Activated CD4-positive, alpha-beta T cell treated with anti-CD3 and anti-CD28 coated beads, Interleukin-10, Interleukin-2, amounts not matched to agents 100 ng/mL and 50 ng/mL, durations not matched to agents 16 hours and 8 hours (primary cell): ENCODE data around the gene USP2.

Experiments
- DNase-seq: peaks from one replicate; pipeline ENCODE4 v3.0.0-alpha.2; 2020

USP2 gene

GRCh38 chr11:119381181-119381988 is at the start of gene USP2:
Gene USP2 (minus strand): TSS chr11:119381690. CDS start chr11:119373480, 8,210 bp downstream.
- DNase-seq = peak; percentile 96

GRCh38 chr11:119427279-119427678 is 45.8 kb upstream of the USP2 start:
- no peak for DNase-seq

GRCh38 chr11:119426142-119426541 is 44.7 kb upstream of the USP2 start:
- DNase-seq = no peak

- DNase-seq = no peak
Measured at GRCh38 chr11:119424775-119425174, 43.3 kb upstream of the USP2 start.

- DNase-seq = no peak
Measured at GRCh38 chr11:119424276-119424675, 42.8 kb upstream of the USP2 start.

- no peak for DNase-seq
Measured at GRCh38 chr11:119423509-119424254, 42.2 kb upstream of the USP2 start.

GRCh38 chr11:119422809-119423508 is 41.5 kb upstream of the USP2 start, which contains the start of gene THY1:
Gene THY1 (minus strand): TSS chr11:119423172. CDS start chr11:119420905, 2,267 bp downstream.
- DNase-seq = no peak

- DNase-seq = no peak
Measured at GRCh38 chr11:119421941-119422808, 40.7 kb upstream of the USP2 start.

- no peak for DNase-seq
Measured at GRCh38 chr11:119421351-119421750, 39.9 kb upstream of the USP2 start.

GRCh38 chr11:119420631-119421030 is 39.1 kb upstream of the USP2 start:
- no peak for DNase-seq

GRCh38 chr11:119419834-119420492 is 38.5 kb upstream of the USP2 start:
- DNase-seq = no peak

- no peak for DNase-seq
Measured at GRCh38 chr11:119419246-119419645, 37.8 kb upstream of the USP2 start.

- DNase-seq = no peak
Measured at GRCh38 chr11:119418759-119419158, 37.3 kb upstream of the USP2 start.

- DNase-seq = no peak
Measured at GRCh38 chr11:119417726-119418540, 36.4 kb upstream of the USP2 start.

- no peak for DNase-seq
Measured at GRCh38 chr11:119416606-119417580, 35.4 kb upstream of the USP2 start.

GRCh38 chr11:119415966-119416365 is 34.5 kb upstream of the USP2 start:
- DNase-seq = no peak

GRCh38 chr11:119415517-119415916 is 34.0 kb upstream of the USP2 start:
- DNase-seq = no peak

GRCh38 chr11:119414734-119415133 is 33.2 kb upstream of the USP2 start:
- no peak for DNase-seq

GRCh38 chr11:119414321-119414720 is 32.8 kb upstream of the USP2 start:
- no peak for DNase-seq

- DNase-seq = no peak
Measured at GRCh38 chr11:119412072-119412471, 30.6 kb upstream of the USP2 start.
